ENCODE data around the gene MFSD12. TPM values are rescaled to one million over a fixed set of nuclear protein-coding genes. Genes with fewer than 3 reads are reported as not detected.

Gene MFSD12
- total RNA-seq, 1 donor from 2014 or later, result 80.7 TPM

DNA sequence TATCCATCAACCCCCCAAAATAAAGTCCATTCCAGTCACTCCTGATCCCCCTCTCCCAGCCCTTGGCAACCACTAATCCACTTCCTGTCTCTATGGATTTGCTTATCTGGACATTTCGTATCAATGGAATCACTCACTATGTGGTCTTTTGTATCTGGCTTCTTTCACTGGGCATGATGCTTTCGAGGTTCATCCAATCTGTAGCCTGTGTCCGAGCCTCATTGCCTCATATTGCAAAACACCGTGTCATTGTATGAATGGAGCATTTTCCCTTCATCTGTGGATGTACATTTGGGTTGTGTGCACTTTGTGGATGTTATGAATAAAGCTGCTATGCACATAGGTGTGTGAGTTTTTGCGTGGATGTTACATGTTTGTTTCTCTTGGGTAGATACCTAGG is 52.7 kb downstream of the MFSD12 start:
- peak overlapping the region; percentile 84 for H3K27ac ChIP-seq
- peaks cover 8% of the 10 kb centered on the region for H3K36me3 ChIP-seq
- intact Hi-C loops (cut with DNase I), result no loop called here
- TF ChIP-seq CTCF (IDR thresholded peaks at IDR 0.05), result no peak
- ATAC-seq (no peak), DNase-seq (no peak)
- H3K27me3 ChIP-seq (ENCODE audit: low read depth), result no peaks in the 10 kb centered on the region
- H3K4me3 ChIP-seq, result no peak overlapping the region
- H3K9me3 ChIP-seq, result no peaks in the 10 kb centered on the region
- peaks cover 24% of the 10 kb centered on the region for H3K4me1 ChIP-seq

DNA sequence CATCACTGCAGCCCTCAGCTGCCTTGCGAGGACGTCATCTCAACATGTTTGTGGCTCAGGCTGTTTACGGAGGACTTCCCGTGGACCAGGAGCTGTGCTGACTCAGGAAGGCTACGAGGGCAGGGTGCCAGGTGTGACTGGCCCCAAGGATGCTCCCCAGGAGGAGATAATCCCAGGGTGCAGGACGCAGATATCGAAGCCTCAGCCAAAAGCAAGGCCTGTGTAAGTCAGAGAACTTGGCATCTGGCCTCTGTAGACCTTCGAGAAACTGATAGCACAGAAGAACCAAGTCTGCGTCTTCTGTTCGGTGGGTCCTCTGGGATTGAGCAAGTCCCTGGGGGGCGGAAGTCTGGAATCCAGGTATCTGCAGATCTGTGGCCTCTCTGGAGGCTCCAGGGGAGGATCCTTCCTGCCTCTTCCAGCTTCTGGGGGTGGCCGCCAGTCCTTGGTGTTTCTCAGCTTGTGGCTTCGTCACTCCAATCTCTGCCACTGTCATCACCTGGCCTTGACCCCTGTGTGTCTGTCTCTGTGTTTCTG is 54.3 kb downstream of the MFSD12 start:
- no peaks in the 10 kb centered on the region for H3K9me3 ChIP-seq
- no peaks in the 10 kb centered on the region for H3K27me3 ChIP-seq (ENCODE audit: low read depth)
- H3K4me1 ChIP-seq, result peaks cover 19% of the 10 kb centered on the region
- no peak for TF ChIP-seq CTCF (IDR thresholded peaks at IDR 0.05)
- no peak overlapping the region for H3K27ac ChIP-seq
- no peaks in the 10 kb centered on the region for H3K36me3 ChIP-seq
- H3K4me3 ChIP-seq, result no peak overlapping the region
- intact Hi-C loops (cut with DNase I), result no loop called here
- ATAC-seq (no peak), DNase-seq (no peak)

DNA sequence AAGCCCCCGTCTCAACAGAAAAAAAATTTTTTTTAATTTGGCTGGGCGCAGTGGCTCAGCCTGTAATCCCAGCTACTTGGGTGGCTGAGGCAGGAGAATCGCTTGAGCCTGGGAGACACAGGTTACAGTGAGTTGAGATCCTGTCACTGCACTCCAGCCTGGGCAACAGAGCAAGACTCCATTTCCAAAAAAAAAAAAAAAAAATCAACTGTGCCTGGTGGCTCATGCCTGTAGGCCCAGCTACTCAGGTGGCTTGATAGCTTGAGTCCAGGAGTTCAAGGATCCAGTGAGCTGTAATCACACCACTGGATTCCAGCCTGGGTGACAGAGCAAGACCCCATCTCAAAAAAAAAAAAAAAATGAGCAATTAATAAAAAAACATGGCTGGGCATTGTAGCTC is 55.6 kb downstream of the MFSD12 start:
- Histone ChIP-seq H3K36me3 (no peaks in the 10 kb centered on the region), H3K27me3 (ENCODE audit: low read depth) (no peaks in the 10 kb centered on the region), H3K4me1 (peaks cover 11% of the 10 kb centered on the region), H3K4me3 (no peak overlapping the region), H3K9me3 (no peaks in the 10 kb centered on the region), H3K27ac (no peak overlapping the region)
- intact Hi-C loops (cut with DNase I), result no loop called here
- ATAC-seq, result no peak
- DNase-seq, result no peak
- TF ChIP-seq CTCF (IDR thresholded peaks at IDR 0.05), result no peak

GRCh38 chr19:3500429-3501101 is 56.8 kb downstream of the MFSD12 start, which contains the start of gene DOHH:
Gene DOHH (minus strand): TSS chr19:3500674. CDS start chr19:3496814, 3,860 bp downstream.
- H3K27ac ChIP-seq, result peak within 1 kb of the TSS; percentile 99
- H3K9me3 ChIP-seq, result no peaks in the 10 kb centered on the region
- H3K4me3 ChIP-seq, result peak within 1 kb of the TSS; percentile 100
- TF ChIP-seq CTCF (IDR thresholded peaks at IDR 0.05), result no peak
- DNase-seq (peak; percentile 97), ATAC-seq (peak; percentile 94 to 96)
- intact Hi-C loops (cut with DNase I), result no loop called here
- H3K27me3 ChIP-seq (ENCODE audit: low read depth), result no peaks in the 10 kb centered on the region
- H3K36me3 ChIP-seq, result peaks cover 12% of the 10 kb centered on the region
- H3K4me1 ChIP-seq, result peaks cover 11% of the 10 kb centered on the region

DNA sequence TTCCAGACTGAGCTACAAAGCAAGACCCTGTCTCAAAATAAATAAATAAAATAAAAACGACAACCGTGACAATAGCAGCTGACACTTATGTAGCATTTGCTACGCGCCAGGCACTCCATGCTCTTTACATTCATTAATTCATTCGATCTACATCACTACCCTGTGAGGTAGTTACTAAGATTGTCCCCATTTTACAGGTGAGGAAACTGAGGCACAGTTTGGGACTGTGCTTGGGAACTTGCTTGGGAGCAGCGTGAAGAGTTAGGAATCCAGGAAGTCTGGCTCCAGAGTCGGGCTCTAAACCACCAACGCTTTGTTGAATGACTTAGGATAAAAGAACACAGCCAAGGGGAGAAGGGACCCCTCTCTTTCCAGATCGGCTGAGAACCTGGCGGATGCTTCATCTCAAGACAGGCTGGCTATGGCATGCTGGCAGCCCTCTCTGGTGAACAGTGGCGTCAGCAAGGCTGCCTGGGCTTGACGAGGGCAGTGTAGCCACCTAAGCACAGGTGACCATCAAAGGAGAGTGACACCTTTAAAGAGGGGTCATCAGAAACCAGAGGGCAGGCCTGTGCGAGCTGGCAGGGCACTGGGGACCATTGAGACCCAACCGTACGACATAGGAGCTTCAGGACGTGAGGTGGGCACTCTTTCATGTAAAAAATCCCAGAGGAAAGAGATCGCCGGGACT is 57.5 kb downstream of the MFSD12 start:
- peaks cover 18% of the 10 kb centered on the region for H3K36me3 ChIP-seq
- intact Hi-C loops (cut with DNase I), result no loop called here
- H3K4me1 ChIP-seq, result peaks cover 11% of the 10 kb centered on the region
- H3K9me3 ChIP-seq, result no peaks in the 10 kb centered on the region
- peak overlapping the region; percentile 99 for H3K27ac ChIP-seq
- TF ChIP-seq CTCF (IDR thresholded peaks at IDR 0.05), result no peak
- DNase-seq, result no peak
- H3K27me3 ChIP-seq (ENCODE audit: low read depth), result no peaks in the 10 kb centered on the region
- ATAC-seq, result peak; percentile 9 to 15
- peak overlapping the region; percentile 100 for H3K4me3 ChIP-seq

All from lower lobe of right lung (tissue), 2 donors.